Suprapubic skin (tissue), 3 donors: ENCODE data around the gene FITM2.

Experiments used
- CTCF ChIP-seq, 2 donors: fragments of 200-600 bp in 1 of 2; fragments of 450-650 bp in 1 of 2; sonication (generic) in 1 of 2; IDR thresholded peaks; one replicate each; pipeline ENCODE4 v1.5.1; 2016 to 2019; ENCODE audit warnings: antibody characterized with exemption in 2 of 2, mild to moderate bottlenecking in 1 of 2, moderate library complexity in 1 of 2
- EP300 ChIP-seq: sonication (generic); formaldehyde crosslinking; IDR thresholded peaks from one replicate; pipeline ENCODE4 v1.6.1; 2017; ENCODE audit warnings: antibody characterized with exemption

GRCh38 chr20:44256961-44257360 lies 54.0 kb downstream of the FITM2 start:
- no peak for TF ChIP-seq CTCF (IDR thresholded peaks at IDR 0.05)
- TF ChIP-seq EP300: no peak
